GM19193 (cell line): Measurements from ENCODE around the gene STAT6.

Source experiments
- POLR2A ChIP-seq: IDR thresholded peaks from 4 replicates; pipeline ENCODE4 v1.6.1; 2011; ENCODE audit not compliant: insufficient read depth, insufficient read length; ENCODE audit errors: extremely low read depth

The STAT6 gene

GRCh38 chr12:57138526-57139272, 27.5 kb upstream of the STAT6 start:
- no peak for TF ChIP-seq POLR2A

GRCh38 chr12:57135527-57136326, 24.6 kb upstream of the STAT6 start:
- no peak for TF ChIP-seq POLR2A

- TF ChIP-seq POLR2A, result no peak
These were observed 23.8 kb upstream of the STAT6 start for GRCh38 chr12:57134949-57135348.

GRCh38 chr12:57133916-57134315, 22.8 kb upstream of the STAT6 start:
- no peak for TF ChIP-seq POLR2A

GRCh38 chr12:57133013-57133569, 21.9 kb upstream of the STAT6 start:
- TF ChIP-seq POLR2A, result no peak

- TF ChIP-seq POLR2A, result no peak
These were observed 21.0 kb upstream of the STAT6 start for GRCh38 chr12:57131896-57132744.

GRCh38 chr12:57130941-57131340, 19.8 kb upstream of the STAT6 start:
- no peak for TF ChIP-seq POLR2A

GRCh38 chr12:57129889-57130288, 18.7 kb upstream of the STAT6 start:
- no peak for TF ChIP-seq POLR2A

GRCh38 chr12:57129321-57129842, 18.2 kb upstream of the STAT6 start:
- TF ChIP-seq POLR2A, result no peak

GRCh38 chr12:57128519-57129247, 17.5 kb upstream of the STAT6 start:
- TF ChIP-seq POLR2A, result no peak

- no peak for TF ChIP-seq POLR2A
These were observed 16.8 kb upstream of the STAT6 start, which contains the start of gene LRP1 for GRCh38 chr12:57127726-57128518. TSS of gene LRP1 (plus strand) at chr12:57128483. CDS start at chr12:57128965, 482 bp downstream.

GRCh38 chr12:57127101-57127725, 16.1 kb upstream of the STAT6 start:
- TF ChIP-seq POLR2A, result no peak

GRCh38 chr12:57126561-57126960, 15.4 kb upstream of the STAT6 start:
- TF ChIP-seq POLR2A, result no peak

- no peak for TF ChIP-seq POLR2A
These were observed 14.9 kb upstream of the STAT6 start for GRCh38 chr12:57126061-57126460.
